Measurements from ENCODE around the gene ARHGAP42.
"Not testable (repeated sequence)": the region's sequence is repeated elsewhere in the genome, so short reads cannot be mapped to it uniquely, and the experiment has no call there.

ARHGAP42 gene

GRCh38 chr11:100876815-100877520, 189.9 kb downstream of the ARHGAP42 start:
- no peak for DNase-seq

GRCh38 chr11:100878474-100878873, 191.4 kb downstream of the ARHGAP42 start:
- DNase-seq = no peak

- no peak for DNase-seq
Observed at GRCh38 chr11:100882957-100883356, 195.9 kb downstream of the ARHGAP42 start.

- no peak for DNase-seq
Observed at GRCh38 chr11:100883830-100884229, 196.7 kb downstream of the ARHGAP42 start.

- no peak for DNase-seq
Observed at GRCh38 chr11:100887659-100888058, 200.6 kb downstream of the ARHGAP42 start.

- no peak for DNase-seq
Observed at GRCh38 chr11:100888836-100889235, 201.7 kb downstream of the ARHGAP42 start.

GRCh38 chr11:100889758-100890157, 202.7 kb downstream of the ARHGAP42 start:
- no peak for DNase-seq

GRCh38 chr11:100890789-100891188, 203.7 kb downstream of the ARHGAP42 start:
- DNase-seq = no peak

GRCh38 chr11:100892886-100893285, 205.8 kb downstream of the ARHGAP42 start:
- DNase-seq = no peak

GRCh38 chr11:100895449-100895848, 208.4 kb downstream of the ARHGAP42 start:
- no peak for DNase-seq

- DNase-seq = not testable (repeated sequence)
Observed at GRCh38 chr11:100895976-100896375, 208.9 kb downstream of the ARHGAP42 start.

- not testable (repeated sequence) for DNase-seq
Observed at GRCh38 chr11:100901471-100901870, 214.4 kb downstream of the ARHGAP42 start.

- DNase-seq = no peak
Observed at GRCh38 chr11:100902454-100903141, 215.5 kb downstream of the ARHGAP42 start.

GRCh38 chr11:100903284-100903683, 216.2 kb downstream of the ARHGAP42 start:
- no peak for DNase-seq

GRCh38 chr11:100905684-100906083, 218.6 kb downstream of the ARHGAP42 start:
- no peak for DNase-seq

GRCh38 chr11:100908746-100909145, 221.7 kb downstream of the ARHGAP42 start:
- no peak for DNase-seq

GRCh38 chr11:100910808-100911207, 223.7 kb downstream of the ARHGAP42 start:
- DNase-seq = no peak

GRCh38 chr11:100914415-100915110, 227.5 kb downstream of the ARHGAP42 start:
- no peak for DNase-seq

GRCh38 chr11:100918551-100919500, 231.7 kb downstream of the ARHGAP42 start:
- no peak for DNase-seq

- no peak for DNase-seq
Observed at GRCh38 chr11:100920593-100920992, 233.5 kb downstream of the ARHGAP42 start.

- no peak for DNase-seq
Observed at GRCh38 chr11:100922121-100922520, 235.0 kb downstream of the ARHGAP42 start.

- DNase-seq = no peak
Observed at GRCh38 chr11:100923555-100923954, 236.5 kb downstream of the ARHGAP42 start.

- no peak for DNase-seq
Observed at GRCh38 chr11:100925935-100926334, 238.8 kb downstream of the ARHGAP42 start.
